HG02870 (cell line): ENCODE data around the gene PLEKHG3.

Experiments used
- ATAC-seq: cut with Tn5 transposase; IDR thresholded peaks from one replicate; pipeline ENCODE4 v1.9.1; 2021; ENCODE audit warnings: mild to moderate bottlenecking, moderate library complexity; ENCODE audit not compliant: unreplicated experiment

The PLEKHG3 gene

DNA sequence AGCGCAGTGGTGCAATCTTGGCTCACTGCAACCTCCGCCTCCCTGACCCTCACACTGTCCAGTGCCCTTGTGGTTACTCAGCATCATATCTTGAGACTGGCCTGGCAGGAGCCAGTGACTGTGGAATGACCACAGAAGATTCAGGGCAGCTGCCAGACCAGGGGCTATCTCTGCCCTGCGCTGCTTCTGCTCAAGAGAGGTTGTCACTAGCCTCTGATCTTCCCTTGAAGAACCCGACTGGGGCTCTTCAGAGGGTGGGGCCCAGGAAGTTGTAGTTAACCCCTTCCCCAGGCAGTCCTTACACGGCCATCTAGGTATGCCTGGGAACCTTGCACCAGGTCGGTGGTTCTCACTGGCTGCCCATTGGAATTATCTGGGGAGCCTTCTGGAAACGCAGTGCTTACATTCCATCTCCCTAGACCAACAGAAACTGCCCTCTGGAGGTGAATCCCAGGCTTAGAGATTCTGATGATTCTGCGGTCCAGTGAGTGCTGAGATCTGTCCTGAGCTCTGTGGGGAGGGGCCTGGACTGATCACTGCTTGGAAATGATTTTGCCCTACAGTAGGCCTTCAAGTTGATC, 41.4 kb downstream of the PLEKHG3 start:
- no peak for ATAC-seq

DNA sequence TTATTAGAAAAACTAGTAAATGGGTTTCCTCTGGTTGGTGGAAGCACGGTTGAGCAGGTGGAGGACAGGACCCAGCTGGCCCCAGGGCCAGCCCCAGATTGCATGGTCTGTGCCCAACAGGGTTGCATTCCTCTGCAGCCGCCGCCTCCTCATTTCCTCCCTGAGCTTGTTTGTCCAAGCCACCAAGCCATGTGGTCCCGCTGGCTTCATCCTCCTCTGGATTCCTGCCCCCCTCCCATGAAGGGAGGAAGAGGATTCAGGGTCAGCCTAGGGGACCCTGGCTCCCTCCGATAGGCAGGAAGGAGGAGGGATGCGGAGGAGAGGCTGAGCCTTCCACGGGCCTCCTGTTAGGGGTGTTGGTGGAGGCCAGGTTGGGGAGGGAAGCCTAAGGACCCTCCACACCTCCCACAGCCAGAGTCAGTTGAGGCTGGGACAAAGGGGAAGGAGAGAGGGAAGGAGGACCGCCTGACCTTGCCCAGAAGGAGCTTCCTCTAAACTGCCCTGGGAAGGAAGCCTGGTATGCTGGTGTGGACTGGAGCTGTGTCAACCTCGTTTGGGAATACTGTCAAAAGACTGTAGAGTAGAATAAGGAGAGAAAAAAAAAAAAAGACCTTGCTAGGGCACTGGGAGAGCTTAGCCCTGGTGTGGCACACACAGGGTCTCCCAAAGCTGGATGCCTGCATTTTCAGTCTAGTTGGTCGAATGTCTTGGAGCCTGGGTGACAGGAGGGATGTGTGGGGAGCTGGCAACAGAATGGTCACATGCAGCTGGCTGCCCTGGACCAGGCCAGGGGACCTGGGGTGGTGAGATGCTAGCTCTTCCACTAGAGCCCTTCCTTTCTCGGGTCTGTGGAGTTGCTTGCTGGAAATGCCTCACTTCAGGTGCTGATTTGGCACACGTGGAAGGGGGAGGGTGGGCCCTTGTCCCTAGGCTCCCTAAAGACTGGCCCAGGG, 42.4 kb downstream of the PLEKHG3 start:
- ATAC-seq, result no peak

DNA sequence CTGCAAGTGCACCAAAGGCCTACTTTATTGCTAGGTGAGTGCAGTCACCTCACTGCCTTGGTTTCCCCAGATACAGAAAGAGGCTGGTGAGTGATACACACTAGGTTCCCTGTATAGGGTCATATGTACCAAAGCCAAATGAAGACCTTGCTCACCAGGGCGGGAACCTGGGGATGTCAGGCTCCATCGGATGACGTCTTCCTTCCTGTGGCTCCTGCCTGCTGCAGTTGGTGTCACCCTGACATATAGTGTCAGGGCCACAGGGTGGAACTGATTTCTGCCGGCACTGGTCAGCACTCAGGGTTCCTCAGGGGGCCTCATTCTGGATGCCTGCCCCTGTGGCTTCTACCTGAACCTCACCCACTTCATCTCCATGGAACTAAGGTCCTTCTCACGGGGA, 43.1 kb downstream of the PLEKHG3 start:
- ATAC-seq, result no peak

DNA sequence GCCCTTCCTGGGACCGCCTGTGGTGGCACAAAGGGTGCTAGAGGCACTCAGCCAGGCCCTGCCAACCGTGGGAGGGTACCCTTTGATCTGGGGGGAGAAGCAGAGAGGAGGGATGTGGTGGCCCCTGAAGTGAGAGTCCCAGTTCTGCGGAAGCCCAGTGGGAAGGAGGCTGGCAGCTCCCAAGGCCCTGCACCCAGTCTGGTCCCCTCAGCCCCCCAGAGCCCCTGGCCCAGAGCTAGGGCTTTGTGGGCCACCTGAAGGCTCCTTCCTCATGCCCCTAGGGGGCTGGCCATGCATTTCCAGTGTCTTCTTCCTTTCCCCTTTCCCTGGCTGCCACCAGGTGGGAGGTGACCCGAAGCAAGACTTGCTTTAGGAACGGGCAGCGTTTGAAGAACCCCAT, 44.3 kb downstream of the PLEKHG3 start:
- no peak for ATAC-seq

DNA sequence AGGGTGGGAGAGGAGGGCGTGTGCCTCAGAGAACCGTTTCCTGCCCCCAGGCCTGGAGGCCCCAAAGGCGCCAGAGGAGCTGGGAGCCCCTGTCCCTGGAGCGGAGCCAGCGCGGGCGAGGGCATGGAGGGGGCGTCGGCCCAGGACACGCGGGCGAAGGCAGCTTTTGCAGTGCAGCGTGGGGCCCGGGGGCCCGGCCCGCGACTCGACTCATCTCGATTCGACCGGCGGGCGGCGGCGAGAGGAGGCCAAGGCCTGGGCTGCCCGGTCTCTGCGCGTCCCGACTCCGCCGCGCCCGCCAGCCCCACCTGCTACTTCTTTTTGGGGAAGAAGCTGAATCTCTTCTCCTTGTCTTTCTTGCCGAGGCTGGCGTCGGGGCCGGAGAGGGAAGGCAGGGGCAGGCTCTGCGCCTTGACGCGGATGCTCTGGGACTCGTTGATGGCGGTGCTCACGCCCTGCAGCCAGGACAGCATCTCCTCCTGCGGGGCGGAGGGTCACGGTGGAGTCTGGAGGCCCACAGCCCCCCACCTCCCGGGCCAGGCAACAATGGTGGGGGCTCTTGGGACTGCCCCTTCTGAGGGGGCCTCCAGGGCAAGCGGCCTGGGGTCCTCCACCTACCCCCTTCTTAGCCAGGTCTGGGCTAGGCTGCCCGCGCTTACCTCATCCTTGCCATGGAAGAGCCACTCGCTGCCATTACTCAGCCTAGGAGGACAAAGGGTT, 44.9 kb downstream of the PLEKHG3 start:
- ATAC-seq, result no peak

DNA sequence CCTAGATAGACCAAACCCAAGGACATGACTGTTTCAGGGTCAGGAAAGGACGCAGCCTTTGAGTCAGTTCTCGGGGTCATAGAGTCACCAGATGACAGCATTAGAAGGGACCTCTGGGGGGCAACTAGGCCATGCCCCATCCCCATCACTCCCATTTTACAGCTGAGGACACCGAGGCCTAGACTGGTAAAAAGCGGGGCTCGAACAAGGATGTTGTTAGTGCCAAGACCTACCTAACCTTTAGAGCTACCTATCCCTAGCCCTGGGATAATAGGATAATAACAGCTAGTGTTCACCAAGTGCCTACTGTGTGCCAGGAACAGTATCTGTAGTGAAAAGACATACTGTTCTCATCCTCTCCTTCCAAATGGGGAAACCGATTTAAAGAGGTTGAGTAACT, 48.7 kb downstream of the PLEKHG3 start:
- ATAC-seq, result no peak

DNA sequence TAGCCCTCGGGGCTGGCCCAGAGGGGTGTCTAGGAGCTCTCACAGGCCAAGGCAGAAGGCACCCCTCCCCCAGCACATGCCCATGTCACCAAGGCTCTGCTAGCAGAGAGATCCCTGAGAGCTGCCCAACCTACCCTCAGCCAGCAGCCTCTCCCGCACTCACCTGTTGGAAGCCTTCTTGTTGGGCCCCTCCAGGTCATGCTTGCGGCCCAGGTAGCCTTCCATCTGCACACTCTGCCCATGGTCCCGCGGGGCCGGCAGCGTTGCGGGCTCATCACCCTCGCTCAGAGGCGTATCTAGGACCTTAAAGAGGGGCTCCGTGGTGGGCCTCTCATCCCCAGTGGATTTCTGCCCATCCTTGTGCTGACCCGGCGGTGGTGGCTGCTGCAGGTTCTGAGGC, 49.1 kb downstream of the PLEKHG3 start:
- ATAC-seq, result no peak

DNA sequence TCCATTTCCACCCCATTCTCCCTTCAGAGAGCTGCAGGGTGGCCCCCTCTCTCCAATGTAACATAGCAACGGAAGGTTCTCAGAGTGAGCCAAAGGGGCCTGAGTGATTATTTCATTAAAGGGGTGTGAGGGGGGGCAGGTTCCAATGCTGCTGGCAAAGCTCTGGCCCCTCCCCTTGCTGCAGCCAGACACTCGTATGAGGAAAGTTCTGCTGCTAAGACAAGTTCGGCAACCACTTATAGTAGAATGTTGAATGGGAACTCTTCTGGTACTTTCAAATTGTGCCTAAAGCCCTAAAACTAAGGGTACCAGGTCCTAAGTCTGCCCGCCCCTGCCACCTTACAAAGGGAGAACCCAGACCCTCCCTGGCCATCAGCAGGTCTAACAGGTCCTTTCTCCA, 49.8 kb downstream of the PLEKHG3 start:
- ATAC-seq, result no peak

DNA sequence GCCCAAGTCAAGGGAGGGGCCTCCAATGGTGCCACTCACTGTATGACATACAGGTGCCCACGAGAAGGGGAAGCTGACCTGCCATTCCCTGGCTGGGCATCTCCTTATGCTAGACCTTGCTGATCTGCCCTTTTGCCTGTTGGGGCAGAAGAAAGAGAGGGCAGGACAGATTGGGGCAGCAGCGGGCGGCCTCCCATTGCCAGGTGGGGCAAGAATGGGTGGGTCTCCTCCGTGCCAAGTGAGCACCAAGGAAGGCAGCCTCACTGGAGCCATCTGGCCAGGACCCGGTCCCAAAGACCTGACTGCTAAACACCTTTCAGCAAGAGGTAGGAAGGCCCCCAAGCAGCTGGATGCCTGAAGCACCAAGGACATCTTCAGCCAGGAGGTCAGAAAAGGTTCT, 50.5 kb downstream of the PLEKHG3 start:
- no peak for ATAC-seq

DNA sequence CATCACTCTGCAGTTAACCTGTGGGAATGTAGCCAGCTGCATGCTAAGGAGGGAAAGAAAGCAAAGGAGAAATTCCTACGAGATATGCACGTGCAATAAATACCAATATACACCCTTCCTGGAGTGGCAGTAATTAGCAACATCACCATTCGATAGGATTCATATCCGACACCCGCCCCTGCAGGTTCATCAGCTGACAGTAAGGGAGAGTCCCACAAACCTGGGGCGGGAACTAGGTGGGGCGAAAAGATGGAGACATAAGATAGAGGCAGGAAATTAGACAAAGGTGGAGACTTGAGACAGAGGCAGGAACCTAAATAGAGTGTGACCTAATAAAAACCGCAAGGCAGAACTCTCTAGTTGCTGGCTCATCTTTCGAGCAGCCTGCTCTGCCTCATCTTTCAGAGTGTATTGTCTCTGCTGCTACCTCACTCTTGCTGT, 51.6 kb downstream of the PLEKHG3 start:
- no peak for ATAC-seq

DNA sequence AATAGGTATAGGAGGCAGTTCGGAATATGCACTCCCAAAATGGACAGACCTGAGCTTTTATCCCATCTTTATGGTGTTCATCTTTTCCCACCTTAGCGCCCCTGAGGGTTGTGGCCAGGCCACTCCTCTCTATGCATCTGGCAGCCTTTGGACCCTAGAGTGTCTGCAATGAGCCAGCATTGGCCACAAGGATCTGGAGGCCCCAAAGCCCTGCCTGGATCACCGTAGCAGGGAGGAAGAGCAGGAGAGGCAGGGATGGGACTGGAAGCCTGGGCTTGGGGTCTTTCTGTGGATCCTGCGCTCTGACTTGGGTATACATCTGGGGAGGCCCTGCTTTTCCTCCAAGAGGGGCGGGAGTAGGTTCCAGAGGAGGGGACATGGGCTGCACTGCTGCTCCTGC, 52.5 kb downstream of the PLEKHG3 start:
- ATAC-seq, result no peak

DNA sequence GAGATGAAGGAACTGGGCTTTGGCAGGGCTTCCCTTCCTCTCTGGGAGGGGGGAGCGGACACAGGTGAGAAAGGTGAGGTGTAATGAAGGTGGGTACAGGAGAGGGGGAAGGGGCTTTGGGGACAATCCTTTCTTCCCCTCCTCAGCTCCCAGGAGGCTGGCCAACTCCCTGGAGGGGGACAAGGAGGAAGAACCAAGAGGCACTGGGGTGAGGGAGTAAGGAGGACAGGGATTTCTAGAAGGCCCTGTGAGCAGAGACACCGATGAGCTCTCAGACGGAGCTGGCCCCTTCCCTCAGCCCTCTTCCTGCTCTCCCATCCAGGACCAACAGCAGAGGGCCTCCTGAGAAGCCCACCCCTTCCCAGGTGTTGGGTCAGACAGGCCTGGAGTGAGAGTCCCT, 53.4 kb downstream of the PLEKHG3 start:
- ATAC-seq, result no peak

DNA sequence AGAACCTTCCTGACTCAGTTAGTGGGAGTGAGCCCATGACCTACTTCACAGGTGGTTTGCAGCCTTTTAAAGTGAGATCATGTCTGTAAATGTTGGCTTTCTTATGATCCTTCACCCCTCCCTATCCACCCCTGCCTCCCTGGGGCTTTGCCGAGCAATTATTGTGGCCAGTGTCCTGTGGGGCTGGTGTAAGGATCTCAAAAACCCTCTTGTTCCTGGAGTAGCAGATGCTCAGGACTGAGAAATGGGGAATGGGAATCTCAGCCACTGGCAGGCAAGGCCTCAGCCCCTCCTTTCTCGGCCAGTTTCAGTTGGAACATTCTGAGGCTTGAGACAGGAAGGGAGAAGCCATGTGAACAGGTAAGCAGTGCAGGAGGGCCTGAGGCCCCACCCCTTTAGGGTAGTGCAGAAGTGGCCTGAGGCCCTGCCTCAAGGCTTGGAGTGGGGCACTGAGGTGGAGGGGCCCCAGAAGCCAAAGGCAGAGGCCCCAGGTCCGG, 53.8 kb downstream of the PLEKHG3 start:
- no peak for ATAC-seq

DNA sequence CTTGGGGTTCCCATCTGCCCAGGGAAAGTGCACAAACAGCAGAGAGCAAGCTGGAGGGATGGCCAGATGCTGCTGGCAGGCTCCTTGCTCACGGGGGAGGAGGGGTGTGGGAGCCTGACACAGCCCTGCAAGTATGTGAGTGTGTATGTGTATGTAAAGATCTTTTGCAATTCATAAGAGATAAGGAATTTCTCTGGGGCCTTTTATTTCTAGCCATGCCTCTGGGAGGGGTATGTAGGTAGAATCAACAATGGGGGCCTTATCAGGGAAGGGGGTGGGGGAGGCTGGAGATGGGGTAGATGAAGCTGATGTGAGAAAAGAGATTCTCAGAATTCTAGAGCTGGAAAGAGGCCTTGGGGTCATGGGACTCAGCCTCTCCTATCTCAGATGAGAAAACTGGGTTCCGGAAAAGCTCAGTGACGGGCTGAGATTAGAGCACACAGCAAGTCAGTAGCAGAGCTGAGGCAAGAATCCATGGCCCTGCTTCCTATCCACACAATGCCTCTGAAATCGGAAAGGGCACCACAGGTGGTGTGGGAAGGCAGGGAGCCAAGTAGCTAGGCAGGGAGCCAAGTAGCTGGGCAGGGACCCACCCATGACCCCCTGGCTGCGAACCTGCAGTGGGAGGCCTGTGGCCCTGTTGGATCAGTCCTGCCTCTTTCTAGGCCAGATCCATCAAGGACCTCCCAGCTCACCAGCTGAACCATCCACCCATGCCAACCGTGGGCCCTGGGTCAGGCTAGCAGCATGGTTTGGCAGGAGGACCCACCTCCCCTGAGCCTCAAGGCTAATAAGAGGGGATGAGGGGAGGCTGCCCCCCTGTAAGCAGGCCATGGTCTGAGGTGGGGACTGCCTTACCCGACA, 54.7 kb downstream of the PLEKHG3 start:
- ATAC-seq, result no peak

DNA sequence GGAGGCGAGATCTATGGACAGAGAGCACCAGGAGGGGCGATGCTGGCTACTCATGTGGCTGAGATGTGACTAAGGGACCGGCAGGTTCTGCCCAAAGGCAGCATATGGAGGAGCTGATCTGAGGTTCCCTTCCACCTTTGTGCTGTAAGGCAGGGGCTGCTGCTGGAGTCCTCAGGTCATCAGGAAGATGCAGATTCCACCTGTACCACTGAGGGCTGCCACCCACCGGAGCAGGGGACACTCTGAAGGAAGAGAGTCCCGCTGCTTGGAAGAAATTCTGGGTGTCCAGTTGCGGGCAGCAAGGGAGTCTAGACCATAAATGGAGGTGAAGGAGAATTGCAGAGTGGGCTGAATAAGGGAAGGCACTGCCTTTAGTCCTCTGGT, 55.3 kb downstream of the PLEKHG3 start:
- no peak for ATAC-seq

DNA sequence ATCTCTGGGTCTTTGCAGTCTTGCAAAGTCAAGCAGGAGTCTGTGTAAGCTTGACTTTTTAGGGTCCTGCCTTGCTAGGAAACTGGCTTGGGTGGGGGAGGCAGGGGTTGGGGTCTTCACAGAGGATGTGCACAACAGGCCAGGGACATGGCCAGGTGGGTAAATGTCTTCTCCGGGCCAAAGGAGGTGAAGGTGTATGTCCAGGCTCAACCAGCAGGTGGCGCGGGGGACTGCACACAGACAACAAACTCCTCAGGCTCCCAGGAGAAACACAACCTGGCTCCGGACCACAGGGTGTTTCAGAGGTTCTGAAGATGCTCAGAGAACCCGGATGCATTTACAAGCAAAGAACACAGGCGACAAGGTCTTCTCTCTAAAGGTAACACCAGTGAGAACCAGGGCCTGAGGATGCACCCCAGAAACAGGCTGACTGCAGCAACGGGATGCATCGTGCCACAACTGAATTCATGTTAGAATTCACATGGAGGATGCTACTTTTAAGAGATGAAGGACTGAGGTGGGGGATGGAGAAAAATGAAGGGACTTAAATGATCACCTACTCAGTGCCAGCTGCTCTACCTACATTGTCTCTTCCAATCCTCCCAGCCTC, 56.0 kb downstream of the PLEKHG3 start:
- no peak for ATAC-seq

DNA sequence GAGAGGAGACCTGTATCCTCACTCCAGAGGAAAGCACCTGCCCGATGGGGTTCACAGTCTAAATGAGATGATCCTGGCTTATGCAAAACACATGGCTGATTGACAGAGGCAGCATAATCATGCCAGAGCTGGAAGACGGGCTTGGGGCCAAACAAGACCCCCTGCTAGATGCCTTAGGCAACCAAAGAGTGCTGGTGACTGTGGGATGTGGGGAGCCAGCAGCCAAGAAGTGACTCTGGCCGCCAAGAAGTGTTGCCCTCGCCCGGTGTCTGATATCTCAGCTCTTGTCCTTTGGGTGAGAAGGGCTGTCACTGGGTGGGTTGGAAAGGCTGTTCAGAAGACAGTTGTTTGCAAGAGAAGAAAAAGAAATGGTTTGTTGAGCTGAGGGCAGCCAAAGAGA, 56.7 kb downstream of the PLEKHG3 start:
- no peak for ATAC-seq

DNA sequence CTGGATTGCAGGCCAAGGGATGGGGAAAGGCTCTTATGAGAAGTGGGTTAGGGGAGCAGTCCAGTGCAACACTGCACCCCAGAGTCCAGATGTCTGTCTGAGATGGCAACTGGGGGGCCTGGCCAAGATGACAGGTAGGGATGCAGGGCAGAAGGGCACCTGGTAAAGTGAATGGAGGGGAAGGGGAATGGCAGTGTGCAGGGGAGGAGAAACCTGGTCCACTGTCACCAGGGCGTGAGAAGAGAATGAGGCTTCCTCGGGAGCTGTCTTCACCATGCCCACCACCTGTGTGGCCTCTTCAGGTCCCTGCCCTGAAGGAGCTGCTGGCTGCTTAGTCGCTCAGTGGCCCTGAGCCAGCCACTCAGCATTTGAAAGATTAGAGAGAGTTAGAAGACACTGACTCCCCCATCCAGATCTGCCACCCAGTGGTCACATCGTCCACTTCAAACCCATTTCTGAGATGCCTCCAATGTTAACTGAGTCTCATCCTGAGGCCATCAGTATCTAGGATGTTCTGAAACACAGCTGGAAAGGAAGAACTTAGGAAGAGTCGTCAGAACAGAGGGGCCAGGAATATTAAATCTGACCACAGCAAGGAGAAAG, 57.3 kb downstream of the PLEKHG3 start:
- ATAC-seq, result no peak

DNA sequence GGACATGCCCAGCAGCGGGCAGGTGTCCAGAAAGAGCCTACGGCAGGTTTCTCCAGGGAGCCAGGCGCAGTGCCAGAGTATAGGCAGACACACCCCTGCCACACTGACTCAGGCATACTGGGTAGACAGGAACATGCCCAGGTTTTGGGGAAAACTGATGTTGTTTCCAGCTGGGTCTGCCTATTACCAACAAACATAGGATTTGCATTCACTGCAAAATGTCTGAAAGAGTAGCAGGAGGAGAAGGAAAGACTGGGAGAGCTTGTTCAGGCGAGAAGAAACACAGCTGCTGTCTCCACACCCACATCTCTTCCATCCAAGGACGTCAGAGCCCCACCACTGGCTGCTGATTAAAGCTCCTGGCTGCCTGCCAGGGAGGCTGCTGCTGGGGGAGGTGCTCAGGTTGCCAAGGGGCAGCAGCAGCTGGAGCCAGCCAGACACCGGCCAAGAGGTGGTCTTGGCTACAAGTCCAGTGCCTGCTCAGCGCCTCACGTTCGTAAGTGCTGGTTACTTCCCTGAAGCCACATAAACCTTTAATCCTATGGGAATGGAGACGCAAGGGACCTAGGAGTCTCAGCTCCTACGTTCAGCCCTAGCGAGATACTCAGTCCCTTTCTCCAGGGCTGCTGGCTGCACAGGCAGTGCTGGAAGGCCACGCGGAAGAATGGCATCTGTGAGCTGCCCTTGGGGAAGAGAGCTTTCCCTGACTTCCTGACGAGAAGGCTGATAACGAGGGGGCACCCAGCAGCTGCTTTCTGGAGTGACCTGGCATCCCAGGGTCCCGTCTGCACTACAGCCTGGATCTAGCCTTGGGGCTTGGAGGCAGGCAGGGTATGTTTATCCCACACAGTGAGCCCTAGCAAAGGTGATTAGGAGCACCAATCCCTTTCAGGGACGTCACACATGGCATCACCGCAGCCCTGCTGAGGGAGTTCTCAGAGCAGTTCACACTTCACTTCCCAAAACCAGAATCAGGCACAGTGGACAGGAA, 58.1 kb downstream of the PLEKHG3 start:
- no peak for ATAC-seq
